ENCODE results near the gene PLCD3. TPM values are rescaled to one million over a fixed set of nuclear protein-coding genes. Genes with fewer than 3 reads are reported as not detected.

Gene PLCD3
- total RNA-seq, 2 donors from 2014 or later: 34.8 to 42.9 TPM

- Histone ChIP-seq H3K4me1 (ENCODE audit: control insufficient read depth, insufficient read depth, low read length) (peaks cover 26% of the 10 kb centered on the region), H3K4me3 (ENCODE audit: low read length) (no peak overlapping the region), H3K9ac (ENCODE audit: extremely low read depth, low read length, poor library complexity, severe bottlenecking) (no peak overlapping the region), H3K27ac (ENCODE audit: low read depth, low read length) (peak overlapping the region; percentile 72), H3K36me3 (ENCODE audit: control insufficient read depth, insufficient read depth, low read length) (peaks cover 6% of the 10 kb centered on the region), H3K27me3 (ENCODE audit: control insufficient read depth, insufficient read depth, low read length, poor library complexity, severe bottlenecking) (no peaks in the 10 kb centered on the region), H3K9me3 (ENCODE audit: control insufficient read depth, low read length) (no peaks in the 10 kb centered on the region)
- Mint-ChIP-seq H3K27ac (peak overlapping the region; percentile 92), H3K4me3 (peak overlapping the region; percentile 21), H3K9me3 (no peaks in the 10 kb centered on the region), H3K36me3 (ENCODE audit: low read depth) (peaks cover 4% of the 10 kb centered on the region), H3K27me3 (ENCODE audit: insufficient read depth) (no peaks in the 10 kb centered on the region), H3K4me1 (peaks cover 37% of the 10 kb centered on the region)
- peak; percentile 87 for DNase-seq
- WGBS, 2 experiments (ENCODE audit: insufficient coverage in 1 of 2, insufficient read length in 1 of 2): 75% methylated on average over 7 to 8 of the region's 10 CpGs
- peak; percentile 42 for TF ChIP-seq CTCF (conservative IDR thresholded peaks at IDR 0.05)
Measured at GRCh38 chr17:45172541-45173286, 40.4 kb upstream of the PLCD3 start.

DNA sequence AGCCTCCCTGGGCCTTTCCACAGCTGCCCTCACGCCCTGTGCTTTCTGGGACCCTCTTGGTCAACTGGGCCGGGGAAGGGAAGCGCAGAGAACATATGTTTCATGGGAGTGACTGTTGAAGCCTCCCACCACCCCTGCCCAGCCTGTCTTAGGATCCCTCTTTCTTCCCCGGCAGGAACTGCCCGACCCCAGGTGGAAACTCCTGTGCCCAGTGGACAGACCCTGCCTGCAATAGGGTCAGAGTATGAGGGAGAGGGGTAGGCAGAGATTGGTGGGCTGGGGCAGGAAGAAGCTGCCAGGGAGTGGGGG, 39.9 kb upstream of the PLCD3 start:
- H3K27ac ChIP-seq (ENCODE audit: low read depth, low read length): peak overlapping the region; percentile 72
- Mint-ChIP-seq H3K27me3 (ENCODE audit: insufficient read depth) (no peaks in the 10 kb centered on the region), H3K27ac (peak overlapping the region; percentile 94), H3K9me3 (no peaks in the 10 kb centered on the region), H3K4me3 (peak overlapping the region; percentile 28), H3K36me3 (ENCODE audit: low read depth) (peaks cover 4% of the 10 kb centered on the region), H3K4me1 (peaks cover 37% of the 10 kb centered on the region)
- no peak for TF ChIP-seq CTCF (conservative IDR thresholded peaks at IDR 0.05)
- peaks cover 6% of the 10 kb centered on the region for H3K36me3 ChIP-seq (ENCODE audit: control insufficient read depth, insufficient read depth, low read length)
- H3K9me3 ChIP-seq (ENCODE audit: control insufficient read depth, low read length): no peaks in the 10 kb centered on the region
- no peak for DNase-seq
- WGBS, 2 experiments (ENCODE audit: insufficient coverage in 1 of 2, insufficient read length in 1 of 2): 75 to 80% methylated on average over 1 to 5 of the region's 5 CpGs
- no peak overlapping the region for H3K4me3 ChIP-seq (ENCODE audit: low read length)
- peaks cover 26% of the 10 kb centered on the region for H3K4me1 ChIP-seq (ENCODE audit: control insufficient read depth, insufficient read depth, low read length)
- H3K9ac ChIP-seq (ENCODE audit: extremely low read depth, low read length, poor library complexity, severe bottlenecking): peak overlapping the region; percentile 38
- H3K27me3 ChIP-seq (ENCODE audit: control insufficient read depth, insufficient read depth, low read length, poor library complexity, severe bottlenecking): no peaks in the 10 kb centered on the region

GRCh38 chr17:45171338-45172231, 39.3 kb upstream of the PLCD3 start:
- peaks cover 6% of the 10 kb centered on the region for H3K36me3 ChIP-seq (ENCODE audit: control insufficient read depth, insufficient read depth, low read length)
- peak overlapping the region; percentile 38 for H3K9ac ChIP-seq (ENCODE audit: extremely low read depth, low read length, poor library complexity, severe bottlenecking)
- no peaks in the 10 kb centered on the region for H3K9me3 ChIP-seq (ENCODE audit: control insufficient read depth, low read length)
- no peaks in the 10 kb centered on the region for H3K27me3 ChIP-seq (ENCODE audit: control insufficient read depth, insufficient read depth, low read length, poor library complexity, severe bottlenecking)
- Mint-ChIP-seq H3K27me3 (ENCODE audit: insufficient read depth) (no peaks in the 10 kb centered on the region), H3K27ac (peak overlapping the region; percentile 94), H3K4me1 (peaks cover 37% of the 10 kb centered on the region), H3K9me3 (no peaks in the 10 kb centered on the region), H3K36me3 (ENCODE audit: low read depth) (peaks cover 4% of the 10 kb centered on the region), H3K4me3 (peak overlapping the region; percentile 28)
- 44 to 49% methylated on average over 7 to 20 of the region's 20 CpGs for WGBS, 2 experiments (ENCODE audit: insufficient coverage in 1 of 2, insufficient read length in 1 of 2)
- H3K27ac ChIP-seq (ENCODE audit: low read depth, low read length): peak overlapping the region; percentile 72
- DNase-seq: peak; percentile 90
- H3K4me3 ChIP-seq (ENCODE audit: low read length): no peak overlapping the region
- peaks cover 26% of the 10 kb centered on the region for H3K4me1 ChIP-seq (ENCODE audit: control insufficient read depth, insufficient read depth, low read length)
- peak; percentile 17 for TF ChIP-seq CTCF (conservative IDR thresholded peaks at IDR 0.05)

Data from endodermal cell (in vitro differentiated cells).